ENCODE measurements around the gene ST3GAL4. TPM values are rescaled to one million over a fixed set of nuclear protein-coding genes. Genes with fewer than 3 reads are reported as not detected.

The ST3GAL4 gene
- total RNA-seq, 1 donor from 2014 or later: 8.8 TPM

GRCh38 chr11:126415669-126416420, 60.4 kb downstream of the ST3GAL4 start:
- Mint-ChIP-seq H3K4me1 (ENCODE audit: low read depth) (peaks cover 6% of the 10 kb centered on the region), H3K4me3 (ENCODE audit: low read depth) (no peak overlapping the region), H3K27me3 (peaks cover 9% of the 10 kb centered on the region), H3K27ac (peak overlapping the region; percentile 77), H3K9me3 (ENCODE audit: low read depth) (no peaks in the 10 kb centered on the region), H3K36me3 (ENCODE audit: insufficient read depth) (peaks cover 2% of the 10 kb centered on the region)
- DNase-seq (ENCODE audit: low spot score, unreplicated experiment): no peak
- no peak for TF ChIP-seq CTCF (IDR thresholded peaks at IDR 0.05; ENCODE audit: unreplicated experiment)

- Mint-ChIP-seq H3K27ac (no peak overlapping the region), H3K4me1 (ENCODE audit: low read depth) (peaks cover 10% of the 10 kb centered on the region), H3K4me3 (ENCODE audit: low read depth) (no peak overlapping the region), H3K27me3 (peaks cover 9% of the 10 kb centered on the region), H3K9me3 (ENCODE audit: low read depth) (no peaks in the 10 kb centered on the region), H3K36me3 (ENCODE audit: insufficient read depth) (peaks cover 2% of the 10 kb centered on the region)
- no peak for TF ChIP-seq CTCF (IDR thresholded peaks at IDR 0.05; ENCODE audit: unreplicated experiment)
- peak; percentile 37 for DNase-seq (ENCODE audit: low spot score, unreplicated experiment)
Observed at GRCh38 chr11:126416542-126417090, 61.1 kb downstream of the ST3GAL4 start.

GRCh38 chr11:126417091-126417862, 61.8 kb downstream of the ST3GAL4 start:
- H3K4me3 Mint-ChIP-seq (ENCODE audit: low read depth): no peak overlapping the region
- H3K27ac Mint-ChIP-seq: no peak overlapping the region

GRCh38 chr11:126418887-126419286, 63.4 kb downstream of the ST3GAL4 start:
- no peak for TF ChIP-seq CTCF (IDR thresholded peaks at IDR 0.05; ENCODE audit: unreplicated experiment)
- H3K4me1 Mint-ChIP-seq (ENCODE audit: low read depth): peaks cover 10% of the 10 kb centered on the region
- no peak overlapping the region for H3K4me3 Mint-ChIP-seq (ENCODE audit: low read depth)
- H3K36me3 Mint-ChIP-seq (ENCODE audit: insufficient read depth): no peaks in the 10 kb centered on the region
- no peaks in the 10 kb centered on the region for H3K9me3 Mint-ChIP-seq (ENCODE audit: low read depth)
- H3K27ac Mint-ChIP-seq: no peak overlapping the region
- H3K27me3 Mint-ChIP-seq: peaks cover 9% of the 10 kb centered on the region
- DNase-seq (ENCODE audit: low spot score, unreplicated experiment): no peak

More at GRCh38 chr11:126417091-126417862, 61.8 kb downstream of the ST3GAL4 start:
- Mint-ChIP-seq H3K4me1 (ENCODE audit: low read depth) (peaks cover 10% of the 10 kb centered on the region), H3K27me3 (peaks cover 9% of the 10 kb centered on the region), H3K9me3 (ENCODE audit: low read depth) (no peaks in the 10 kb centered on the region), H3K36me3 (ENCODE audit: insufficient read depth) (no peaks in the 10 kb centered on the region)
- DNase-seq (ENCODE audit: low spot score, unreplicated experiment): no peak
- no peak for TF ChIP-seq CTCF (IDR thresholded peaks at IDR 0.05; ENCODE audit: unreplicated experiment)
